Liver (tissue), 9 donors: Measurements from ENCODE around the gene CFAP70. TPM values are rescaled to one million over a fixed set of nuclear protein-coding genes. Genes with fewer than 3 reads are reported as not detected.

ENCODE experiments used
- DNase-seq: peaks from one replicate; pipeline ENCODE4 v3.0.0-alpha.2; 2017; ENCODE audit warnings: low spot score
- H3K27ac ChIP-seq, 2 donors: one replicate each; pipeline ENCODE4 v1.7.0; 2013; ENCODE audit warnings: inconsistent platforms in 2 of 2, low read length in 2 of 2, control low read depth in 1 of 2, low read depth in 1 of 2, mild to moderate bottlenecking in 1 of 2
- H3K27me3 ChIP-seq, 4 donors: one replicate each; pipeline versions ENCODE4 v1.6.1 to v1.7.0; 2013; ENCODE audit warnings: low read length in 3 of 4, inconsistent platforms in 1 of 4, mild to moderate bottlenecking in 1 of 4, moderate library complexity in 1 of 4; ENCODE audit not compliant: control insufficient read depth in 4 of 4, insufficient read depth in 4 of 4
- H3K36me3 ChIP-seq, 4 donors: one replicate each; pipeline versions ENCODE4 v1.6.1 to v1.7.0; 2013; ENCODE audit warnings: low read length in 3 of 4, mild to moderate bottlenecking in 3 of 4, low read depth in 1 of 4, moderate library complexity in 1 of 4; ENCODE audit not compliant: control insufficient read depth in 4 of 4, insufficient read depth in 3 of 4
- H3K4me1 ChIP-seq, 4 donors: one replicate each; pipeline versions ENCODE4 v1.6.1 to v1.7.0; 2013; ENCODE audit warnings: low read length in 3 of 4, mild to moderate bottlenecking in 3 of 4, moderate library complexity in 1 of 4; ENCODE audit not compliant: control insufficient read depth in 4 of 4, insufficient read depth in 4 of 4
- H3K4me3 ChIP-seq, 3 donors: one replicate each; pipeline versions ENCODE4 v1.6.1 to v1.7.0; 2013; ENCODE audit warnings: low read length in 3 of 3, control low read depth in 1 of 3, low read depth in 1 of 3, mild to moderate bottlenecking in 1 of 3
- H3K9ac ChIP-seq, 2 donors: one replicate each; pipeline ENCODE4 v1.7.0; 2013; ENCODE audit warnings: low read length in 2 of 2, mild to moderate bottlenecking in 2 of 2, moderate library complexity in 2 of 2, control low read depth in 1 of 2, low read depth in 1 of 2
- H3K9me3 ChIP-seq, 4 donors: one replicate each; pipeline versions ENCODE4 v1.6.1 to v1.7.0; 2013; ENCODE audit warnings: low read length in 3 of 4; ENCODE audit not compliant: control insufficient read depth in 4 of 4
- EGR1 ChIP-seq, 2 donors: IDR thresholded peaks; 2 replicates each; pipeline ENCODE4 v1.6.1; 2016 to 2018; ENCODE audit warnings: antibody characterized with exemption in 2 of 2, low read depth in 2 of 2
- FOXA1 ChIP-seq: IDR thresholded peaks from 2 replicates; pipeline ENCODE4 v1.6.1; 2016; ENCODE audit warnings: antibody characterized with exemption
- FOXA2 ChIP-seq: IDR thresholded peaks from 2 replicates; pipeline ENCODE4 v1.6.1; 2016; ENCODE audit warnings: antibody characterized with exemption
- GABPA ChIP-seq, 2 donors: IDR thresholded peaks in 1 of 2; conservative IDR thresholded peaks in 1 of 2; 2 replicates each; pipeline ENCODE4 v1.6.1; 2016; ENCODE audit warnings: antibody characterized with exemption in 2 of 2, mild to moderate bottlenecking in 1 of 2, moderate library complexity in 1 of 2
- HNF4A ChIP-seq, 2 donors: conservative IDR thresholded peaks; 2 replicates each; pipeline ENCODE4 v1.6.1; 2016; ENCODE audit warnings: antibody characterized with exemption in 2 of 2, mild to moderate bottlenecking in 2 of 2
- HNF4G ChIP-seq: IDR thresholded peaks from 2 replicates; pipeline ENCODE4 v1.6.1; 2016; ENCODE audit warnings: antibody characterized with exemption
- NR2F2 ChIP-seq: IDR thresholded peaks from 2 replicates; pipeline ENCODE4 v1.6.1; 2016; ENCODE audit warnings: antibody characterized with exemption
- RAD21 ChIP-seq, 2 donors: IDR thresholded peaks; 2 replicates each; pipeline ENCODE4 v1.6.1; 2016; ENCODE audit warnings: antibody characterized with exemption in 2 of 2, mild to moderate bottlenecking in 2 of 2
- RXRA ChIP-seq, 2 donors: IDR thresholded peaks; 2 replicates each; pipeline ENCODE4 v1.6.1; 2017 to 2018; ENCODE audit warnings: antibody characterized with exemption in 2 of 2, mild to moderate bottlenecking in 1 of 2
- SP1 ChIP-seq: IDR thresholded peaks from 2 replicates; pipeline ENCODE4 v1.6.1; 2018; ENCODE audit warnings: antibody characterized with exemption, mild to moderate bottlenecking
- TAF1 ChIP-seq: conservative IDR thresholded peaks from 2 replicates; pipeline ENCODE4 v1.6.1; 2016; ENCODE audit warnings: antibody characterized with exemption, mild to moderate bottlenecking
- WGBS: extraction: QIAGEN DNeasy Blood & Tissue Kit; methylation state at CpG from one replicate; pipeline ENCODE4 v1.1.7; 2013; 5-methylcytosine and 5-hydroxymethylcytosine counted together
- polyA plus RNA-seq, 2 donors: library from polyadenylated mRNA; stranded (reverse) in 1 of 2; unstranded in 1 of 2; fragments of 200-250 nt in 1 of 2; fragments of >200 nt in 1 of 2; fragmentation: Nextera tagmentation in 1 of 2; extraction: Ambion mirVana in 1 of 2; gene quantifications; one replicate each; pipeline versions ENCODE4 v1.2.1 to v1.2.3, GENCODE V29; 2013 to 2015
- total RNA-seq, 2 donors: library from RNA; depleted of rRNA; stranded (reverse); fragments of >200 nt; gene quantifications; one replicate each; pipeline ENCODE4 v1.2.3, GENCODE V29; 2014
- TF ChIP-seq, protein P1 (sequence below): fragments of 150-350 bp; IDR thresholded peaks from 2 replicates; pipeline ENCODE4 v1.5.1; 2017; ENCODE audit warnings: improper control_type of control experiment, low read depth, low read length; ENCODE audit not compliant: missing input control
- TF ChIP-seq, protein P2 (sequence below): IDR thresholded peaks from 2 replicates; pipeline ENCODE4 v1.6.1; 2016; ENCODE audit warnings: antibody characterized with exemption
- TF ChIP-seq, protein P3 (sequence below): IDR thresholded peaks from 2 replicates; pipeline ENCODE4 v1.6.1; 2016; ENCODE audit warnings: antibody characterized with exemption
- TF ChIP-seq, protein P4 (sequence below): IDR thresholded peaks from 2 replicates; pipeline ENCODE4 v1.6.1; 2016; ENCODE audit warnings: antibody characterized with exemption, mild to moderate bottlenecking
- TF ChIP-seq, protein P5 (sequence below): IDR thresholded peaks from 2 replicates; pipeline ENCODE4 v1.6.1; 2016; ENCODE audit warnings: antibody characterized with exemption
- donor health status: healthy.
- donor health status: healthy.
- donor health status: healthy.
- donor health status: healthy.
- donor health status: healthy.

Gene CFAP70
- total and polyA plus RNA-seq, 4 donors, result 0.46 to 2.3 (median 0.80) TPM

DNA sequence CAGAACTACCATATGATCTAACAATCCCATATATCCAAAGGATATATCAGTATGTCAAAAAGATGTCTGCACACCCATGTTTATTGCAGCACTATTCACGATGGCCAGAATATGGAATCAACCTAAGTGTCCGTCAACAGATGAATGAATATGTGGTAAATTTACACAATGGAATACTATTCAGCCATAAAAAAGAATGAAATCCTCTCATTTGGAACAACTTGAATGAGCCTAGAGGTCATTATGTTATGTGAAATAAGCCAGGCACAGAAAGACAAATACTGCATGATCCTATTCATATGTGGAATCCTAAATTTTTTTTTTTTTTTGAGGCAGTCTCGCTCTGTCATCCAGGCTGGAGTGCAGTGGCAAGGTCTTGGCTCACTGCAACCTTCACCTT, 6.3 kb upstream of the CFAP70 start:
- H3K27me3 ChIP-seq, result no peaks in the 10 kb centered on the region
- no peaks in the 10 kb centered on the region for H3K4me1 ChIP-seq
- H3K9me3 ChIP-seq, result no peaks in the 10 kb centered on the region
- 97% methylated on average over 3 of the region's 3 CpGs for WGBS
- H3K36me3 ChIP-seq, result peaks cover 13 to 38% (median 14%) of the 10 kb centered on the region in 4 donors
- H3K27ac ChIP-seq, result no peak overlapping the region
- no peak overlapping the region for H3K4me3 ChIP-seq
- TF ChIP-seq, protein P1, sequence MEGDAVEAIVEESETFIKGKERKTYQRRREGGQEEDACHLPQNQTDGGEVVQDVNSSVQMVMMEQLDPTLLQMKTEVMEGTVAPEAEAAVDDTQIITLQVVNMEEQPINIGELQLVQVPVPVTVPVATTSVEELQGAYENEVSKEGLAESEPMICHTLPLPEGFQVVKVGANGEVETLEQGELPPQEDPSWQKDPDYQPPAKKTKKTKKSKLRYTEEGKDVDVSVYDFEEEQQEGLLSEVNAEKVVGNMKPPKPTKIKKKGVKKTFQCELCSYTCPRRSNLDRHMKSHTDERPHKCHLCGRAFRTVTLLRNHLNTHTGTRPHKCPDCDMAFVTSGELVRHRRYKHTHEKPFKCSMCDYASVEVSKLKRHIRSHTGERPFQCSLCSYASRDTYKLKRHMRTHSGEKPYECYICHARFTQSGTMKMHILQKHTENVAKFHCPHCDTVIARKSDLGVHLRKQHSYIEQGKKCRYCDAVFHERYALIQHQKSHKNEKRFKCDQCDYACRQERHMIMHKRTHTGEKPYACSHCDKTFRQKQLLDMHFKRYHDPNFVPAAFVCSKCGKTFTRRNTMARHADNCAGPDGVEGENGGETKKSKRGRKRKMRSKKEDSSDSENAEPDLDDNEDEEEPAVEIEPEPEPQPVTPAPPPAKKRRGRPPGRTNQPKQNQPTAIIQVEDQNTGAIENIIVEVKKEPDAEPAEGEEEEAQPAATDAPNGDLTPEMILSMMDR, result no peak
- TF ChIP-seq, protein P2, sequence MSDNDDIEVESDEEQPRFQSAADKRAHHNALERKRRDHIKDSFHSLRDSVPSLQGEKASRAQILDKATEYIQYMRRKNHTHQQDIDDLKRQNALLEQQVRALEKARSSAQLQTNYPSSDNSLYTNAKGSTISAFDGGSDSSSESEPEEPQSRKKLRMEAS, result no peak
- TF ChIP-seq GABPA (IDR thresholded peaks at IDR 0.05 in 1 of 2, conservative IDR thresholded peaks at IDR 0.05 in 1 of 2) (no peak), TAF1 (no peak), NR2F2 (no peak), HNF4G (no peak), RXRA (IDR thresholded peaks at IDR 0.05) (no peak), HNF4A (conservative IDR thresholded peaks at IDR 0.05) (no peak)
- TF ChIP-seq, protein P3, sequence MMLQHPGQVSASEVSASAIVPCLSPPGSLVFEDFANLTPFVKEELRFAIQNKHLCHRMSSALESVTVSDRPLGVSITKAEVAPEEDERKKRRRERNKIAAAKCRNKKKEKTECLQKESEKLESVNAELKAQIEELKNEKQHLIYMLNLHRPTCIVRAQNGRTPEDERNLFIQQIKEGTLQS, result no peak
- TF ChIP-seq, protein P4, sequence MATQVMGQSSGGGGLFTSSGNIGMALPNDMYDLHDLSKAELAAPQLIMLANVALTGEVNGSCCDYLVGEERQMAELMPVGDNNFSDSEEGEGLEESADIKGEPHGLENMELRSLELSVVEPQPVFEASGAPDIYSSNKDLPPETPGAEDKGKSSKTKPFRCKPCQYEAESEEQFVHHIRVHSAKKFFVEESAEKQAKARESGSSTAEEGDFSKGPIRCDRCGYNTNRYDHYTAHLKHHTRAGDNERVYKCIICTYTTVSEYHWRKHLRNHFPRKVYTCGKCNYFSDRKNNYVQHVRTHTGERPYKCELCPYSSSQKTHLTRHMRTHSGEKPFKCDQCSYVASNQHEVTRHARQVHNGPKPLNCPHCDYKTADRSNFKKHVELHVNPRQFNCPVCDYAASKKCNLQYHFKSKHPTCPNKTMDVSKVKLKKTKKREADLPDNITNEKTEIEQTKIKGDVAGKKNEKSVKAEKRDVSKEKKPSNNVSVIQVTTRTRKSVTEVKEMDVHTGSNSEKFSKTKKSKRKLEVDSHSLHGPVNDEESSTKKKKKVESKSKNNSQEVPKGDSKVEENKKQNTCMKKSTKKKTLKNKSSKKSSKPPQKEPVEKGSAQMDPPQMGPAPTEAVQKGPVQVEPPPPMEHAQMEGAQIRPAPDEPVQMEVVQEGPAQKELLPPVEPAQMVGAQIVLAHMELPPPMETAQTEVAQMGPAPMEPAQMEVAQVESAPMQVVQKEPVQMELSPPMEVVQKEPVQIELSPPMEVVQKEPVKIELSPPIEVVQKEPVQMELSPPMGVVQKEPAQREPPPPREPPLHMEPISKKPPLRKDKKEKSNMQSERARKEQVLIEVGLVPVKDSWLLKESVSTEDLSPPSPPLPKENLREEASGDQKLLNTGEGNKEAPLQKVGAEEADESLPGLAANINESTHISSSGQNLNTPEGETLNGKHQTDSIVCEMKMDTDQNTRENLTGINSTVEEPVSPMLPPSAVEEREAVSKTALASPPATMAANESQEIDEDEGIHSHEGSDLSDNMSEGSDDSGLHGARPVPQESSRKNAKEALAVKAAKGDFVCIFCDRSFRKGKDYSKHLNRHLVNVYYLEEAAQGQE, result no peak
- no peak overlapping the region for H3K9ac ChIP-seq
- no peak for DNase-seq

DNA sequence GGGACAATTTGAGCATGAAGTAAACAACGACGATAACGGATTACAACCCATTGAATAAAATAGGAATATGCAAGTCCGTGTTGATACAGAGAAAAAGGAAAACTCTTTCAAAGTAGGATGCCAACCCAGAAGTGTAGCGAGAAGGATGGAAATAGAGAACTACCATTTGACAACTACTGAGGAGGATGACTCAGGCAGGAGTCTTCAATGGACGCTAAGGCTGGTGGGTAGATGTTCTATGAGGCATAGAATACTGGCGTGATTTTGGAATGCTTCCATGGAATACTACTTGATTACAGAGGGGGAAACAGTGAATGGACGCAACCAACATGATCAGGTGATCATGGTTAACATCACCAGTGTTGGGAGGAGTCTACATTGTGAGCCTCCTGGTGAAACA, 828 bp upstream of the CFAP70 start:
- peaks cover 0 to 4% (median 3%) of the 10 kb centered on the region in 4 donors for H3K36me3 ChIP-seq

DNA sequence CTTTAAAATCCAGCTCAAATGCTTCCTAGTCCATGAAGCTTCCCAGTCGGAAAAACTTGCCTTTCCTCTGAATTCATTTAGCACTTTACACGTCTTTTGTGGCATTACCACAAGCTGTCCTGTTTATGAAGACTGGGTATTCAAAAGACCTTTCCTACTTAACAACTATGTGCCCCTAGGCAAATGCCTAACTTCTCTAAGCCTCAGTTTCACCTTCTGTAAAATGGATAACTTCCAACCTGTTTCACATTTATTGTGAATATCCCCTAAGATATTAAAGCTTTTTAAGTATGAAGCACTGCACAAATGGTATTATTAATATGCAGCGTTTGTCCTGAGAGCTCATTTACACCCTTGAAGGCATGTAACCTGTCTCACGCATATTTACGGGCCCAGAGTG, 843 bp downstream of the CFAP70 start:
- DNase-seq, result no peak
- no peaks in the 10 kb centered on the region for H3K9me3 ChIP-seq
- H3K27me3 ChIP-seq, result no peaks in the 10 kb centered on the region
- H3K9ac ChIP-seq, result peak overlapping the region; percentile 59 to 93
- H3K4me3 ChIP-seq, result peak overlapping the region; percentile 70 to 87 (median 83)
- no peaks in the 10 kb centered on the region for H3K36me3 ChIP-seq
- no peak for TF ChIP-seq SP1
- TF ChIP-seq, protein P5, sequence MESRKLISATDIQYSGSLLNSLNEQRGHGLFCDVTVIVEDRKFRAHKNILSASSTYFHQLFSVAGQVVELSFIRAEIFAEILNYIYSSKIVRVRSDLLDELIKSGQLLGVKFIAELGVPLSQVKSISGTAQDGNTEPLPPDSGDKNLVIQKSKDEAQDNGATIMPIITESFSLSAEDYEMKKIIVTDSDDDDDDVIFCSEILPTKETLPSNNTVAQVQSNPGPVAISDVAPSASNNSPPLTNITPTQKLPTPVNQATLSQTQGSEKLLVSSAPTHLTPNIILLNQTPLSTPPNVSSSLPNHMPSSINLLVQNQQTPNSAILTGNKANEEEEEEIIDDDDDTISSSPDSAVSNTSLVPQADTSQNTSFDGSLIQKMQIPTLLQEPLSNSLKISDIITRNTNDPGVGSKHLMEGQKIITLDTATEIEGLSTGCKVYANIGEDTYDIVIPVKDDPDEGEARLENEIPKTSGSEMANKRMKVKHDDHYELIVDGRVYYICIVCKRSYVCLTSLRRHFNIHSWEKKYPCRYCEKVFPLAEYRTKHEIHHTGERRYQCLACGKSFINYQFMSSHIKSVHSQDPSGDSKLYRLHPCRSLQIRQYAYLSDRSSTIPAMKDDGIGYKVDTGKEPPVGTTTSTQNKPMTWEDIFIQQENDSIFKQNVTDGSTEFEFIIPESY, result no peak
- TF ChIP-seq FOXA1, result no peak
- no peak for TF ChIP-seq RAD21 (IDR thresholded peaks at IDR 0.05)
- TF ChIP-seq, protein P4, result no peak
- TF ChIP-seq EGR1 (IDR thresholded peaks at IDR 0.05; ENCODE audit: low read depth in 2 of 2), result no peak
- no peak for TF ChIP-seq FOXA2
- TF ChIP-seq HNF4A (conservative IDR thresholded peaks at IDR 0.05), result no peak
- WGBS, result 45% methylated on average over 5 of the region's 5 CpGs
- no peak overlapping the region for H3K27ac ChIP-seq
- H3K4me1 ChIP-seq, result peaks cover 0 to 15% (median 5%) of the 10 kb centered on the region in 4 donors

More for the DNA sequence above, 828 bp upstream of the CFAP70 start:
- Histone ChIP-seq H3K27me3 (no peaks in the 10 kb centered on the region), H3K4me1 (peaks cover 0 to 15% (median 5%) of the 10 kb centered on the region in 4 donors), H3K9ac (no peak overlapping the region), H3K4me3 (no peak overlapping the region), H3K27ac (no peak overlapping the region), H3K9me3 (no peaks in the 10 kb centered on the region)
- TF ChIP-seq TAF1, result no peak
- WGBS, result 74% methylated on average over 8 of the region's 8 CpGs
- DNase-seq, result no peak
